Measurements from ENCODE around the gene OSBPL1A.

- TF ChIP-seq ZNF274 (IDR thresholded peaks at IDR 0.05; ENCODE audit: low read depth, low read length) (no peak), SUZ12 (IDR thresholded peaks at IDR 0.05; ENCODE audit: extremely low read depth, insufficient read depth, insufficient read length) (no peak), YY1 (IDR thresholded peaks at IDR 0.05; ENCODE audit: insufficient read depth, insufficient read length) (no peak)
Observed at GRCh38 chr18:24177499-24178133, 220.0 kb downstream of the OSBPL1A start.
